K562 (cell line): Measurements from ENCODE around the gene CD19. TPM values are rescaled to one million over a fixed set of nuclear protein-coding genes. Genes with fewer than 3 reads are reported as not detected.

Source experiments
- BMI1 ChIP-seq: fragments of 150-350 bp; IDR thresholded peaks from 2 replicates; pipeline ENCODE4 v1.6.1; 2014; ENCODE audit warnings: low read length
- BRCA1 ChIP-seq, 2 experiments: fragments of 450-650 bp in 1 of 2; sonication (generic) in 1 of 2; formaldehyde crosslinking in 1 of 2; IDR thresholded peaks; 2 replicates each; pipeline versions ENCODE4 v1.5.0 to v1.6.1; 2017 to 2020; ENCODE audit warnings: mild to moderate bottlenecking in 1 of 2, missing genetic modification reagents in 1 of 2
- CBX2 ChIP-seq: fragments of 200-600 bp; sonication (generic); IDR thresholded peaks from one replicate; pipeline ENCODE4 v1.6.1; 2012; ENCODE audit warnings: mild to moderate bottlenecking, low read length, inconsistent platforms; ENCODE audit not compliant: insufficient read depth, poor library complexity, severe bottlenecking
- DNMT1 ChIP-seq: fragments of 450-650 bp; IDR thresholded peaks from 2 replicates; pipeline ENCODE4 v1.6.1; 2016; ENCODE audit warnings: antibody characterized with exemption, mild to moderate bottlenecking
- E2F3 ChIP-seq: fragments of 250-450 bp; sonication (Bioruptor Pico); IDR thresholded peaks from 2 replicates; pipeline ENCODE4 v1.4.0; 2020; ENCODE audit warnings: mild to moderate bottlenecking
- E4F1 ChIP-seq: fragments of 250-450 bp; sonication (Bioruptor Pico); IDR thresholded peaks from 2 replicates; pipeline ENCODE4 v1.5.0; 2021; ENCODE audit warnings: mild to moderate bottlenecking, borderline replicate concordance
- HMGXB4 ChIP-seq: sonication (generic); formaldehyde crosslinking; IDR thresholded peaks from 2 replicates; pipeline ENCODE4 v1.8.1; 2023; ENCODE audit warnings: mild to moderate bottlenecking, missing genetic modification reagents
- JUNB ChIP-seq: fragments of 450-650 bp; formaldehyde crosslinking; conservative IDR thresholded peaks from 2 replicates; pipeline ENCODE4 v1.4.0; 2020; ENCODE audit warnings: mild to moderate bottlenecking
- L3MBTL2 ChIP-seq: fragments of 450-650 bp; IDR thresholded peaks from 2 replicates; pipeline ENCODE4 v1.6.1; 2016; ENCODE audit warnings: mild to moderate bottlenecking, moderate library complexity
- MTA1 ChIP-seq: fragments of 450-650 bp; IDR thresholded peaks from 2 replicates; pipeline ENCODE4 v1.6.1; 2017; ENCODE audit warnings: borderline replicate concordance
- NFATC3 ChIP-seq: fragments of 450-650 bp; IDR thresholded peaks from 2 replicates; pipeline ENCODE4 v1.6.1; 2017; ENCODE audit warnings: mild to moderate bottlenecking
- NRF1 ChIP-seq, 2 experiments: fragments of 450-650 bp; IDR thresholded peaks in 1 of 2; conservative IDR thresholded peaks in 1 of 2; 2 replicates each; pipeline ENCODE4 v1.6.1; 2014; ENCODE audit warnings: mild to moderate bottlenecking in 2 of 2
- RUNX1 ChIP-seq: sonication (generic); IDR thresholded peaks from 2 replicates; pipeline ENCODE4 v1.6.1; 2016; ENCODE audit warnings: antibody characterized with exemption, low read depth
- SMAD4 ChIP-seq: fragments of 250-450 bp; sonication (Bioruptor Pico); conservative IDR thresholded peaks from 2 replicates; pipeline ENCODE4 v1.8.0; 2021; ENCODE audit warnings: inconsistent platforms, mild to moderate bottlenecking, moderate library complexity
- TSHZ1 ChIP-seq: fragments of 250-450 bp; sonication (Bioruptor Pico); IDR thresholded peaks from 2 replicates; pipeline ENCODE4 v1.4.0; 2020; ENCODE audit warnings: mild to moderate bottlenecking, moderate library complexity
- U2AF1 ChIP-seq: fragments of 200-400 bp; formaldehyde crosslinking; optimal IDR thresholded peaks from 2 replicates; pipeline ENCODE3; 2017; ENCODE audit warnings: mild to moderate bottlenecking, low read depth, low read length, moderate library complexity
- USF1 ChIP-seq: sonication (generic); formaldehyde crosslinking; IDR thresholded peaks from 2 replicates; pipeline ENCODE4 v1.9.0; 2022; ENCODE audit warnings: mild to moderate bottlenecking, missing genetic modification reagents
- ZC3H11A ChIP-seq: IDR thresholded peaks from 2 replicates; pipeline ENCODE4 v1.6.1; 2012; ENCODE audit warnings: low read depth, low read length, improper control_type of control experiment
- ZNF57 ChIP-seq: fragments of 450-650 bp; formaldehyde crosslinking; IDR thresholded peaks from 2 replicates; pipeline ENCODE4 v1.4.0; 2020; ENCODE audit warnings: mild to moderate bottlenecking, moderate library complexity
- ZZZ3 ChIP-seq: fragments of 450-650 bp; IDR thresholded peaks from 2 replicates; pipeline ENCODE4 v1.6.1; 2016; ENCODE audit warnings: antibody characterized with exemption, mild to moderate bottlenecking, moderate library complexity
- polyA plus RNA-seq, 8 experiments: library from polyadenylated mRNA; depleted of rRNA in 4 of 8; stranded (reverse) in 5 of 8; unstranded in 3 of 8; fragments of >200 nt; fragmentation: Nextera tagmentation in 2 of 8; fragmentation: Illumina TruSeq in 1 of 8; extraction: Ambion mirVana in 2 of 8; extraction: Trizol in 1 of 8; gene quantifications; 2 replicates each; pipeline versions ENCODE4 v1.2.1 to v1.2.3, GENCODE V29; 2011 to 2014; ENCODE audit warnings: inconsistent platforms in 1 of 8, missing spikeins in 1 of 8
- total RNA-seq, 7 experiments: library from RNA; depleted of rRNA in 6 of 7; stranded (reverse); fragments of >200 nt in 6 of 7; fragmentation: Illumina TruSeq in 2 of 7; extraction: Trizol in 2 of 7; gene quantifications; 2 replicates each; pipeline versions ENCODE4 v1.2.1 to v1.2.3, GENCODE V29; 2011 to 2021; ENCODE audit warnings: low replicate concordance in 1 of 7

CD19 gene
- total and polyA plus RNA-seq, 9 of the 15 experiments (the other 6 are each of a cell fraction or from before 2014, with no cell fraction given), result 0.27 to 3.7 (median 2.0) TPM; not detected in 1

- TF ChIP-seq TSHZ1, result peak; percentile 40; the same call in 1 of the 2 replicates
- no peak for TF ChIP-seq ZZZ3
- 0 out of 2 replicates have a peak, but pooled peaks have one; percentile 46 for TF ChIP-seq L3MBTL2
- 0 out of 2 replicates have a peak, but pooled peaks have one; percentile 28 for TF ChIP-seq E2F3
- TF ChIP-seq ZNF57 (CRISPR knock-in tag), result 0 out of 2 replicates have a peak, but pooled peaks have one; percentile 19
- no peak for TF ChIP-seq NFATC3
- TF ChIP-seq BRCA1 (IDR thresholded peaks at IDR 0.05), result no peak
- no peak for TF ChIP-seq BRCA1 (CRISPR knock-in tag; IDR thresholded peaks at IDR 0.05)
- TF ChIP-seq SMAD4 (CRISPR knock-in tag), result peak; percentile 85
- peak; percentile 82 for TF ChIP-seq MTA1
- no peak; a peak in 1 of 4 replicates for TF ChIP-seq NRF1 (conservative IDR thresholded peaks at IDR 0.05 in 1 of 2, IDR thresholded peaks at IDR 0.05 in 1 of 2)
- TF ChIP-seq RUNX1, result no peak
- TF ChIP-seq CBX2, result no peak
- TF ChIP-seq USF1 (CRISPR knock-in tag), result no peak
- TF ChIP-seq E4F1 (CRISPR knock-in tag), result no peak
- TF ChIP-seq DNMT1, result no peak
- TF ChIP-seq BMI1, result no peak
- TF ChIP-seq HMGXB4, result no peak; the same call in 1 of the 2 replicates
- TF ChIP-seq ZC3H11A, result no peak
- no peak for TF ChIP-seq U2AF1
- TF ChIP-seq JUNB (CRISPR knock-in tag), result no peak
These were observed 6.2 kb upstream of the CD19 start (continued) for GRCh38 chr16:28925386-28926228.
